Ishikawa (cell line): ENCODE data around the gene NKX1-2.

Experiments
- CEBPB ChIP-seq: IDR thresholded peaks from 2 replicates; pipeline ENCODE4 v1.6.1; 2012
- CREB1 ChIP-seq: IDR thresholded peaks from 2 replicates; pipeline ENCODE4 v1.6.1; 2012; ENCODE audit warnings: low read depth
- EGR1 ChIP-seq: IDR thresholded peaks from 2 replicates; pipeline ENCODE4 v1.6.1; 2012
- EP300 ChIP-seq: IDR thresholded peaks from 2 replicates; pipeline ENCODE4 v1.6.1; 2012; ENCODE audit warnings: borderline replicate concordance
- FOXM1 ChIP-seq: IDR thresholded peaks from 2 replicates; pipeline ENCODE4 v1.6.1; 2012; ENCODE audit warnings: low read depth, borderline replicate concordance
- MAX ChIP-seq: IDR thresholded peaks from 2 replicates; pipeline ENCODE4 v1.6.1; 2012
- NFIC ChIP-seq: IDR thresholded peaks from 2 replicates; pipeline ENCODE4 v1.6.1; 2012
- RAD21 ChIP-seq: IDR thresholded peaks from 2 replicates; pipeline ENCODE4 v1.6.1; 2012; ENCODE audit warnings: low read depth
- REST ChIP-seq: IDR thresholded peaks from 2 replicates; pipeline ENCODE4 v1.6.1; 2012; ENCODE audit warnings: low read depth, mild to moderate bottlenecking
- TAF1 ChIP-seq: IDR thresholded peaks from 2 replicates; pipeline ENCODE4 v1.6.1; 2012; ENCODE audit warnings: low read depth, mild to moderate bottlenecking
- TCF12 ChIP-seq: IDR thresholded peaks from 2 replicates; pipeline ENCODE4 v1.6.1; 2012; ENCODE audit warnings: low read depth
- TEAD4 ChIP-seq: IDR thresholded peaks from 2 replicates; pipeline ENCODE4 v1.6.1; 2012
- USF1 ChIP-seq: IDR thresholded peaks from 2 replicates; pipeline ENCODE4 v1.6.1; 2012
- YY1 ChIP-seq: IDR thresholded peaks from 2 replicates; pipeline ENCODE4 v1.6.1; 2012; ENCODE audit warnings: low read depth
- ZBTB7A ChIP-seq: IDR thresholded peaks from 2 replicates; pipeline ENCODE4 v1.6.1; 2012; ENCODE audit warnings: low read depth

NKX1-2 gene

GRCh38 chr10:124450012-124450782 is at the start of gene NKX1-2:
Gene NKX1-2, minus strand, starts transcription at chr10:124450035. Its CDS starts 92 bp downstream, at chr10:124449943.
- no peak for TF ChIP-seq NFIC
- TF ChIP-seq EGR1 = no peak
- peak; percentile 48; the same call in 1 of the 2 replicates for TF ChIP-seq USF1
- TF ChIP-seq YY1 = 0 out of 2 replicates have a peak, but pooled peaks have one; percentile 27
- TF ChIP-seq MAX = no peak
- no peak for TF ChIP-seq REST
- TF ChIP-seq ZBTB7A = no peak
- peak; percentile 4; the same call in 1 of the 2 replicates for TF ChIP-seq TCF12
- TF ChIP-seq TAF1 = peak; percentile 23; the same call in 1 of the 2 replicates
- TF ChIP-seq CREB1 = no peak
- TF ChIP-seq EP300 = no peak
- 0 out of 2 replicates have a peak, but pooled peaks have one; percentile 4 for TF ChIP-seq FOXM1
- TF ChIP-seq CEBPB = no peak
- no peak for TF ChIP-seq TEAD4
- TF ChIP-seq RAD21 = no peak

- TF ChIP-seq NFIC (no peak), MAX (no peak), EP300 (no peak), TAF1 (no peak), TEAD4 (no peak), CREB1 (no peak), USF1 (no peak), TCF12 (no peak)
These were observed 48.2 kb upstream of the NKX1-2 start for GRCh38 chr10:124498056-124498455.

- TF ChIP-seq NFIC (no peak), FOXM1 (no peak), EGR1 (no peak), ZBTB7A (no peak)
These were observed 47.5 kb upstream of the NKX1-2 start for GRCh38 chr10:124497196-124497881.

- no peak for TF ChIP-seq RAD21
- TF ChIP-seq CEBPB = no peak
- no peak for TF ChIP-seq TCF12
These were observed 46.8 kb upstream of the NKX1-2 start for GRCh38 chr10:124496620-124497019.

- no peak for TF ChIP-seq TCF12
- no peak for TF ChIP-seq EGR1
- TF ChIP-seq NFIC = no peak
- TF ChIP-seq REST = no peak
- no peak for TF ChIP-seq CREB1
- TF ChIP-seq FOXM1 = no peak
- no peak for TF ChIP-seq MAX
- no peak for TF ChIP-seq ZBTB7A
- TF ChIP-seq YY1 = no peak
- no peak for TF ChIP-seq TAF1
- no peak for TF ChIP-seq USF1
- TF ChIP-seq CEBPB = no peak
- TF ChIP-seq RAD21 = no peak
- no peak for TF ChIP-seq TEAD4
These were observed 46.3 kb upstream of the NKX1-2 start for GRCh38 chr10:124496150-124496549.
